GM18517 (cell line): ENCODE measurements around the gene STK32C.
A peak's percentile ranks its signal among the peaks of the same experiment; 100 is the strongest.

Experiments
- ATAC-seq: cut with Tn5 transposase; IDR thresholded peaks from one replicate; pipeline ENCODE4 v1.9.1; 2021; ENCODE audit warnings: mild to moderate bottlenecking, moderate library complexity; ENCODE audit not compliant: unreplicated experiment

Gene STK32C

DNA sequence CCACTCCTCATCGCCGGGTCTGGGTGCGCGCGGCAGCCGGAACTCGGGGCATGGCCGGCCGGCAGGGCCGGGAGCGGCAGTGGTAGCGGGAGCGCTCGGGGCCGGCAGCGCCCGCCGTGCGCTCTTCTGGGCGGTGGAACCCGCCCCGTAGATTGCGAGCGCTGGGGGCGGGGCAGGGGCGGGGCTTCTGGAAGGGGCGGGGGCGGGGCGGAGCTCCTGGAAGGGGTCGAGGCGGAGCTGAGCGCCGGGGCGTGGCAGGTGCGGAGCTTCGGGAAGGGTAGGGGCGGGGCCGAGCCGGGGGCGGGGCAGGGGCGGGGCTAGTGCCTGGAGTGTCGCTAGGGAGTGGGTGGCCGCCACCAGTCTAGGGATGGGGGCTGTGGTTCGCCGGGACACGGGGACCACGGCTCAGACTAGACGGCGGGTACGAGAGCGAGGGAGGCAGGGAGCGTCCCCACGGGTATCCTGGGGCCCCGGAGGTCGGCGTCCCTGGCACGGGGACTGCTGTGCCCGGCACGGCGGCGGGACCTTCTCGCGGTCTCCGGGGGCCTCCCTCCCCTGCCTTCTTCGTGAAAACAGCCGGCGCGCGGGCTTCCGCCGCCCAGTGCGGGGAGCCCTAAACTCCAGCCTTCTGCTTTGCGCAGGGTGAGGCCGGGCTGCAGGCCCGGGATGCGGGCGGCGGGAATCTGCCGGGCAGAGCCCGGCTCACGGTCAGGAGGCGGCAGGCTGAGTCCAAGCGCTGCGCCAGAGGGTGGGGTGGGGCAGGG lies at the start of gene STK32C:
TSS of gene STK32C (minus strand) at position 128 of the 764 bp plus-strand sequence. CDS start at position 11, 117 bp downstream.
- peak; percentile 58 for ATAC-seq

DNA sequence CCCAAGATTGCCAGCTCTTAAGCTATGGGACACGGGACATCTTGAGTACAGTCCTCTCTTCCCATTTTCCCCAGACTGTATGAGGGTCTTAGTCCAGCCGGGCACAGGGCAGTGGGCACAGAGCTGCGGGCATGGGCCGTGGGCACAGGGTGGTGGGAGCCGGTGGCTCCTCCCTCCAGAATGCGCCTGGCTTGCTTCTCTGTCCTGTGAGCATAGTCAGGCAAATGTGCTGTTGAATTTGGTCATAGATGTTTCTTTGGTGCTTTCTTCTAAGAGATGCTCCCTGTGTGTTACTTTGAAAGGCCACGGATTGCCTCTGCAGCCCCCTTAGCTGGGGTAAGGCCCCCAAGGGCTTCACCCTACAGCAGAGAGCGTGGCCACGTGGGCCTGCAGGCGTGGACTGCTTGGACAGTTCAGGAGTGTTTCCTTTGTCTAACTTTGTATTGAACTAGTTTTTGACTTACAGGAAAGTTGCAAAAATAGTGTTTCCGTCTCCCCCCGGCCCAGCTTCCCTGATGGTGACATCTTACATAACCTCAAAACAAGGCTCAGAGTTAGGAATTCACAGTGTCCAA lies 49.0 kb upstream of the STK32C start:
- no peak for ATAC-seq

- ATAC-seq: no peak
These were observed 48.0 kb upstream of the STK32C start for GRCh38 chr10:132355754-132356153.

DNA sequence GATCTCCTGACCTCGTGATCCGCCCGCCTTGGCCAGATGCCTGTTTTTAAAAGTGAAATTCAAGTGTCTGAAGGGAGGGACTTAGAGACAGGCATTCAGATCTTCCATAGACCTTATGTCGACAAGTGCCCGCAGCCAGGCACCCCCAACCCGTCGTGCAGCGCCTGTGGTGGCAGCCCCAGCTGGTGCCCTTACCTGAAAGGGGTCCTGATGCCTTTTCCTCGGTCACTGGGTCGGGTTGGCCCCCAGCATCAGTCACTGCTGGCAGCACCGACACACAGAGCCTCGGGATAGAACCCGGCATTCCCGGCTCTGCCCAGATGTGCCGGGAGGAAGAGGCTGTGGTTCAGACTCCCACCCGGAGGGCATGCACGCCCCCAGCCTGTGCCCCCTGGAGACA lies 47.5 kb upstream of the STK32C start:
- no peak for ATAC-seq

- ATAC-seq: no peak
These were observed 46.8 kb upstream of the STK32C start for GRCh38 chr10:132354356-132355094.

GRCh38 chr10:132353456-132354355 lies 46.0 kb upstream of the STK32C start:
- no peak for ATAC-seq

DNA sequence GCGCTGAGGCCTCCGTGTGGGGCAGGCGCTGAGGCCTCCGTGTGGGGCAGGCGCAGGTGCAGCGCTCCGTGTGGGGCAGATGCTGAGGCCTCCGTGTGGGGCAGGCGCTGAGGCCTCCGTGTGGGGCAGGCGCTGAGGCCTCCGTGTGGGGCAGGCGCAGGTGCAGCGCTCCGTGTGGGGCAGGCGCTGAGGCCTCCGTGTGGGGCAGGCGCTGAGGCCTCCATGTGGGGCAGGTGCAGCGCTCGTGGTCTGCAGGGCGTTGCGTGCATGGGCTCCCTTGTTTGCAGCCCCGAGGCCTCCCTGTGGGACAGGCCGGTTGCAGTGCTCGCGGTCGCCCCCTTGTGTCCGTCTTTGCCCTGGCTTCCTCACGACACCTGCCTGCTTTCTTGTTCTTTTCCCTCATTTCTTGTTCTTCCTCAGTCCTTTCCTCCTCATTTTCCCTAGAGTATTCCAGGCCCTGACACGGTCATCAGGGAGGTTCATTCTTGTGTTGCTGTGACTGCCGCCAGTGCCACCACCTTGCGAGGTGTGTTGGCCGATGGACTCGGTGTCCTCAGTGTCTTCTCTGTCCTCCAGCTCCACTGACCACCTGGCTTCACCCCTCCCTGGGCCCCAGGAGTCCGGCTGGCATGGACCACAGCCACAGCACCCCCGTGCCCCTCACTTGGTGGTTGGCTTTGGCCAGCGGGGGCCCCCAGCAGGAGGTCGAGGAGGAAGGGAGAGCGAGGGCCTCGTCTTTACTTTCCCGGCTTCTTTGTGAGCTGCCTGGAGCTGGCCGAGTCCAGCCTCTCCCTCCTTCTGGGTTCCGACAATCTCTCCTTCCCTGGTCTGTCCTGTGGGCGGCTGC lies 44.9 kb upstream of the STK32C start:
- ATAC-seq: peak; percentile 55

- ATAC-seq: no peak
These were observed 43.9 kb upstream of the STK32C start for GRCh38 chr10:132351611-132352010.

GRCh38 chr10:132350946-132351345 lies 43.2 kb upstream of the STK32C start:
- ATAC-seq: no peak

DNA sequence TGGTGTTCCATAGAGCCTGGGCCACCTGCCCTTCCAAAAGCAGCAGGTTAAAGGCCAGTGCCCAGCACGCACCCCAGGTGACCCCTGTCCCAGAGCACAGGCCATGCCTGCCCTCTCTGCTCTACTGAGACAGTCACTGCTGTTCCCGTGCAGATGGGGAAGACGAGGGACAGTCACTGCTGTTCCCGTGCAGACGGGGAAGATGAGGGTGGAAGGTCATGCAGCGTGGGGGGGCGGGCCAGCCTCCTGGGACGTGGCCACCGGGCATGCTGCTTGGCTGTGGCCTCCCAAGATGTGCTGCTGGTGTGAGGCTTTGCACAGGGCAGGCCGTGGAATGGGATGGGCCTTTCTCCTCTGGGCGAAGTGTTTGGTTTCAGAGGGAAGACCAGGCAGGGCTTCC lies 42.6 kb upstream of the STK32C start:
- no peak for ATAC-seq

GRCh38 chr10:132349766-132350165 lies 42.0 kb upstream of the STK32C start:
- ATAC-seq: no peak

- ATAC-seq: no peak
These were observed 40.1 kb upstream of the STK32C start for GRCh38 chr10:132347931-132348267.

GRCh38 chr10:132347211-132347930 lies 39.6 kb upstream of the STK32C start:
- ATAC-seq: no peak

DNA sequence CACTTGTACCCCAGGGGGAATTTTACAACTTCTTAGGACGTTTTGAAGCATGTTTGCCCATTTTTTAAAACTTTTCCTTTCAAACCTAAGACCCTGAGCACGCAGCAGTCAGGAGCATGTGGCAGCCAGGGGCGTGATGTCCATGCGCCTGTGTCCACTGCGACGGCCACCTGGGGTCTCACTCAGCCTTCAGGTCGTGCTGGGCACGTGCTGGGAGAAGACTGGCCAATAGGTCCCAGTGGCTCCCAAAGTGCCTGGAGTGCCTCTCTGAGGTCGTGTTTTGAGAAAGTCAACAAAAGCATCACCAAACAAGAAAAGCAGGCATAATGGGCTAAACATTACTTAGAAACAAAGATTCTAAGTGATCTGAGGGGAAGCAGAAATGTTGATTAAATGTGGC lies 39.1 kb upstream of the STK32C start:
- ATAC-seq: no peak

DNA sequence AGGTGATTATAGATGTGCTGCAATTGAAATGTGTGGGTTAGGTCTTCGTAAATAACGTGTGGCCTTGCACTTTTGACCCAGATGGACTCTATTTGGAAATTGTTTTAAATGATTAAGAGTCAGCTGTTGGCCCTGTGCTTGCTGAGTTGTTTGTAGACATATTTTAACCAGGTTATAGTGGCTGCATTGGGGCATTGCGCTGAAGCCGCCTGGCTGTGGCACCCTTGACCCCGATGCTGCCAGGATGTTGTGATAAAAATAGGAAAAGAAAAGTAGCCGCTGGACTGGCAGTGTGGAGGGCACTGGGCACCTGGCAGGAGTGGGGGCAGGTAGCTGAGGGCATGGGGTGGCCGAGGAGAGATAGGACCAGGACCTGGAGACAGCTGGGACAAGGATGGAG lies 37.6 kb upstream of the STK32C start:
- ATAC-seq: no peak

- no peak for ATAC-seq
These were observed 36.6 kb upstream of the STK32C start for GRCh38 chr10:132344386-132344785.

- ATAC-seq: no peak
These were observed 34.8 kb upstream of the STK32C start for GRCh38 chr10:132342553-132342952.

DNA sequence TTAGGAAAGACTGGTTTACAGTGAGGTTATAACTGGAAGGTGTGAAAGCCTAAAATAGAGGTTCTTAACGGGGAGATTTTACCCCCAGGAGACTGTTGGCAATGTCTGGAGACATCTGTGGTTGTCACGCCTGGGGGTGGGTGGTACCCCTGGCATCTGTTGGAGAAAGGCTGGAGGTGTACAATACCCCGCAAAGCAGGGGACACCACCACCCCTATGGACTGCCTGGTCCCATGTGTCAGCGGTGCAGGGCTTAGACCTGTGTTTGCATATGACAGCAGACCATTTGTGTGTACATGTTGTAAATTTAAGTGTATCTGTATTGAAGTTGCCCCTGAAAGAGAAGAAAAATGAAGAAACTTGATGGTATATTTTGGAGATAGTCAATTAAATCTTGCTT lies 34.0 kb upstream of the STK32C start:
- no peak for ATAC-seq

DNA sequence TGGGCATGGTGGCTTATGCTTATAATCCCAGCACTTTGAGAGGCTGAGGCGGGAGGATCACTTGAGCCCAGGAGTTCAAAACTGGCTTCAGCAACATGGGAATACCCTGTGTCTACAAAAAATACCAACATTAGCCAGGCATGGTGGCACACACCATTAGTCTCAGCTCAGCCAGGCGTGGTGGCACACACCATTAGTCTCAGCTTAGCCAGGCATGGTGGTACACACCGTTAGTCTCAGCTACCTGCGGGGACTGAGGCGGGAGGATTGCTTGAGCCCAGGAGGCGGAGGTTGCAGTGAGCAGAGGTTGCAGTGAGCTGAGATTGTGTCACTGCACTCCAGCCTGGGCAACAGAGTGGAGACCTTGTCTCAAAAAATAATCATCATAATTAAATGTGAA lies 33.3 kb upstream of the STK32C start:
- ATAC-seq: no peak

- no peak for ATAC-seq
These were observed 31.5 kb upstream of the STK32C start for GRCh38 chr10:132339276-132339675.
